Measurements from ENCODE around the gene GPR55.

DNA sequence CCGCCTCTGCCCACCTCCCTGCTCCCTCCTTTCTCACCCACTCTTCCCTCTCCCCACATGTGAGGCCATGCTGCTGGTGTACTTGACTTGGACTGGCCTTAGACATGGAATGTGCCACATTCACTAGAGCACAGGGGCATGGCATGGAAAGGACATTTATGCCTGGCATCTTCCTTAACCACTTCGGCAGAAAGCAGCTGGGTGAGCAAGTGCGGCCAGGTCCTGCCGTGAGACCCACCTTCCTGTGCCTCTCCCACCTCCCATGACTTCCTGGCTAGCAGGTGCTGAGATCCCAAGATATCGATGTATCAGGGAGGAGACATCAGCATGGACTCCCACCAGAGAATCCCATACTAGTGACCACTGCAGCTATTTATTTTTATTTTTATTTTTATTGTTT, 13.0 kb downstream of the GPR55 start:
- TF ChIP-seq, protein P1, sequence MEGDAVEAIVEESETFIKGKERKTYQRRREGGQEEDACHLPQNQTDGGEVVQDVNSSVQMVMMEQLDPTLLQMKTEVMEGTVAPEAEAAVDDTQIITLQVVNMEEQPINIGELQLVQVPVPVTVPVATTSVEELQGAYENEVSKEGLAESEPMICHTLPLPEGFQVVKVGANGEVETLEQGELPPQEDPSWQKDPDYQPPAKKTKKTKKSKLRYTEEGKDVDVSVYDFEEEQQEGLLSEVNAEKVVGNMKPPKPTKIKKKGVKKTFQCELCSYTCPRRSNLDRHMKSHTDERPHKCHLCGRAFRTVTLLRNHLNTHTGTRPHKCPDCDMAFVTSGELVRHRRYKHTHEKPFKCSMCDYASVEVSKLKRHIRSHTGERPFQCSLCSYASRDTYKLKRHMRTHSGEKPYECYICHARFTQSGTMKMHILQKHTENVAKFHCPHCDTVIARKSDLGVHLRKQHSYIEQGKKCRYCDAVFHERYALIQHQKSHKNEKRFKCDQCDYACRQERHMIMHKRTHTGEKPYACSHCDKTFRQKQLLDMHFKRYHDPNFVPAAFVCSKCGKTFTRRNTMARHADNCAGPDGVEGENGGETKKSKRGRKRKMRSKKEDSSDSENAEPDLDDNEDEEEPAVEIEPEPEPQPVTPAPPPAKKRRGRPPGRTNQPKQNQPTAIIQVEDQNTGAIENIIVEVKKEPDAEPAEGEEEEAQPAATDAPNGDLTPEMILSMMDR (IDR thresholded peaks at IDR 0.05; ENCODE audit: low read length): no peak
- no peak for TF ChIP-seq EZH2 (optimal IDR thresholded peaks at IDR 0.05; ENCODE audit: low read depth, low read length)
